Muscle layer of duodenum (tissue), 2 donors: ENCODE results near the gene TTLL1.

Source experiments
- H3K27ac ChIP-seq: one replicate; pipeline ENCODE4 v1.7.0; 2013; ENCODE audit warnings: mild to moderate bottlenecking, low read length
- H3K27me3 ChIP-seq: one replicate; pipeline ENCODE4 v1.7.0; 2013; ENCODE audit warnings: low read depth, mild to moderate bottlenecking, control low read depth, low read length
- H3K36me3 ChIP-seq, 2 donors: one replicate each; pipeline ENCODE4 v1.7.0; 2013; ENCODE audit warnings: low read length in 2 of 2, control low read depth in 1 of 2, mild to moderate bottlenecking in 1 of 2; ENCODE audit not compliant: insufficient read depth in 2 of 2, control insufficient read depth in 1 of 2
- H3K4me1 ChIP-seq, 2 donors: one replicate each; pipeline ENCODE4 v1.7.0; 2013; ENCODE audit warnings: low read length in 2 of 2, mild to moderate bottlenecking in 2 of 2, control low read depth in 1 of 2, moderate library complexity in 1 of 2; ENCODE audit not compliant: insufficient read depth in 2 of 2, control insufficient read depth in 1 of 2
- H3K4me3 ChIP-seq, 2 donors: one replicate each; pipeline ENCODE4 v1.7.0; 2013; ENCODE audit warnings: low read length in 2 of 2, low read depth in 1 of 2, mild to moderate bottlenecking in 1 of 2
- H3K9me3 ChIP-seq, 2 donors: one replicate each; pipeline ENCODE4 v1.7.0; 2013; ENCODE audit warnings: low read length in 2 of 2, control low read depth in 1 of 2, mild to moderate bottlenecking in 1 of 2; ENCODE audit not compliant: control insufficient read depth in 1 of 2
- donor health status: healthy.

Gene TTLL1

GRCh38 chr22:43088984-43089717 lies at the start of gene TTLL1:
TTLL1 (minus strand) TSS chr22:43089391; CDS start chr22:43075586, 13,805 bp downstream.
- Histone ChIP-seq H3K27me3 (no peaks in the 10 kb centered on the region), H3K36me3 (no peaks in the 10 kb centered on the region), H3K9me3 (no peaks in the 10 kb centered on the region), H3K27ac (no peak within 1 kb of the TSS), H3K4me3 (peak within 1 kb of the TSS; percentile 84 to 98), H3K4me1 (peaks cover 0 to 7% of the 10 kb centered on the region in 2 donors)

- Histone ChIP-seq H3K36me3 (peaks cover 21 to 77% of the 10 kb centered on the region in 2 donors), H3K4me1 (peaks cover 0 to 6% of the 10 kb centered on the region in 2 donors), H3K27me3 (no peaks in the 10 kb centered on the region), H3K4me3 (no peak overlapping the region), H3K9me3 (no peaks in the 10 kb centered on the region), H3K27ac (no peak overlapping the region)
Measured at GRCh38 chr22:43136801-43137200, 47.6 kb upstream of the TTLL1 start.

- Histone ChIP-seq H3K9me3 (no peaks in the 10 kb centered on the region), H3K4me3 (no peak overlapping the region), H3K4me1 (peaks cover 0 to under 1% of the 10 kb centered on the region in 2 donors), H3K27me3 (no peaks in the 10 kb centered on the region), H3K27ac (no peak overlapping the region), H3K36me3 (peaks cover 23 to 82% of the 10 kb centered on the region in 2 donors)
Measured at GRCh38 chr22:43136255-43136654, 47.1 kb upstream of the TTLL1 start.

GRCh38 chr22:43135565-43135964 lies 46.4 kb upstream of the TTLL1 start:
- H3K36me3 ChIP-seq = peaks cover 20 to 77% of the 10 kb centered on the region in 2 donors
- H3K27me3 ChIP-seq = no peaks in the 10 kb centered on the region
- H3K27ac ChIP-seq = no peak overlapping the region
- no peaks in the 10 kb centered on the region for H3K4me1 ChIP-seq
- H3K4me3 ChIP-seq = no peak overlapping the region
- H3K9me3 ChIP-seq = no peaks in the 10 kb centered on the region

GRCh38 chr22:43134553-43134952 lies 45.4 kb upstream of the TTLL1 start:
- Histone ChIP-seq H3K27me3 (no peaks in the 10 kb centered on the region), H3K27ac (no peak overlapping the region), H3K36me3 (peaks cover 20 to 67% of the 10 kb centered on the region in 2 donors), H3K4me3 (no peak overlapping the region), H3K9me3 (no peaks in the 10 kb centered on the region), H3K4me1 (no peaks in the 10 kb centered on the region)

- H3K27me3 ChIP-seq = no peaks in the 10 kb centered on the region
- H3K27ac ChIP-seq = no peak overlapping the region
- H3K9me3 ChIP-seq = no peaks in the 10 kb centered on the region
- H3K36me3 ChIP-seq = peaks cover 14 to 56% of the 10 kb centered on the region in 2 donors
- H3K4me1 ChIP-seq = no peaks in the 10 kb centered on the region
- H3K4me3 ChIP-seq = no peak overlapping the region
Measured at GRCh38 chr22:43133401-43133800, 44.2 kb upstream of the TTLL1 start.

GRCh38 chr22:43131773-43132501 lies 42.7 kb upstream of the TTLL1 start:
- Histone ChIP-seq H3K4me3 (no peak overlapping the region), H3K4me1 (no peaks in the 10 kb centered on the region), H3K36me3 (peaks cover 9 to 42% of the 10 kb centered on the region in 2 donors), H3K27me3 (no peaks in the 10 kb centered on the region), H3K27ac (no peak overlapping the region), H3K9me3 (no peaks in the 10 kb centered on the region)

GRCh38 chr22:43129426-43130425 lies 40.5 kb upstream of the TTLL1 start:
- no peaks in the 10 kb centered on the region for H3K4me1 ChIP-seq
- no peaks in the 10 kb centered on the region for H3K9me3 ChIP-seq
- H3K4me3 ChIP-seq = no peak overlapping the region
- H3K27ac ChIP-seq = no peak overlapping the region
- peaks cover 5 to 28% of the 10 kb centered on the region in 2 donors for H3K36me3 ChIP-seq
- H3K27me3 ChIP-seq = no peaks in the 10 kb centered on the region

GRCh38 chr22:43128928-43129424 lies 39.8 kb upstream of the TTLL1 start:
- Histone ChIP-seq H3K36me3 (peaks cover 5 to 21% of the 10 kb centered on the region in 2 donors), H3K27me3 (no peaks in the 10 kb centered on the region), H3K9me3 (no peaks in the 10 kb centered on the region), H3K4me1 (no peaks in the 10 kb centered on the region), H3K4me3 (no peak overlapping the region), H3K27ac (peak overlapping the region; percentile 45)

GRCh38 chr22:43128116-43128515 lies 38.9 kb upstream of the TTLL1 start:
- H3K27me3 ChIP-seq = no peaks in the 10 kb centered on the region
- peak overlapping the region; percentile 45 for H3K27ac ChIP-seq
- H3K9me3 ChIP-seq = no peaks in the 10 kb centered on the region
- H3K4me3 ChIP-seq = no peak overlapping the region
- peaks cover 5 to 18% of the 10 kb centered on the region in 2 donors for H3K36me3 ChIP-seq
- H3K4me1 ChIP-seq = no peaks in the 10 kb centered on the region
